Measurements from ENCODE around the gene TMCC2.
A peak's percentile ranks its signal among the peaks of the same experiment; 100 is the strongest.

The TMCC2 gene

DNA sequence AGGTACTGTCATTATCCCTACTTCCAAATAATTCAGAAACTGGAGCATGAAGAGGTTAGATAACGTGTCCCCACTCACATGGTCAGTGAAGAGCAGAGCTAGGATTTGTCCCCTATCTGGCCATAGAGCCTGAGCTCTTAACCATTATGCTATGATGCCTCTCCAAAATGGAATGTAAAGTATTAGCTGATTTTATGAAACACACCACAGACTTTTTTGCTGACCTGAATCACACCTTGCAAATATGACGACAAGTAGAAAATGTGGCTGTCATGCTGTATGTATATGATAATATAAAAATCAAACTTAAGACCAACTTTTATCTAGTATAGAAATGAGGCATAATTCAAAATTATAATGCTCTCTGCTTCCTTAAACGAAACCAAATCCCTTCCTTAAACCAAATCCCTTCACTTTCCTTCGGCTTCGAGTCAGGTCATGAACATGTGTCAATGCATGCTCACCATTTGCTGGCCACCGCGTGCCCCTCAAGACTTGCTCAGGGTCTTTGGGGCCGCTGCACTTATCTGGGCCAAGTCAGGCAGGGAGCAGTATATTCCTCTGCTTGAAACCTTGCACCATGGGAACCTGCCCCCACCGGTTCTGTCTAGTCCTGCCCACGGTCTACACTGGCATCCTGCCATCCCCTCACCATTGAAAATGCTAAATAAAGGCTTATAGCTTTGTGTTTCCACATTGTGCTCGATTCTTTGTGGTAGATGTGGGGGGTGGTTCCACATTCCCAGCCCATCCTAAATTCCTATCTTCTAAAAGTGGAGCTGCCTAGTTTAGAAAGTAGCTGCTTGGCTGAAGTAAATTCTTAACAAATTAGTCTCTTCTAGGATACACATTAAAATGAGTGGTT lies 1.6 kb upstream of the TMCC2 start:
- H3K4me3 ChIP-seq = no peak overlapping the region
- no peak overlapping the region for H3K27ac ChIP-seq
- no peak for TF ChIP-seq CTCF (IDR thresholded peaks at IDR 0.05)
- no peak for DNase-seq (ENCODE audit: low spot score)

DNA sequence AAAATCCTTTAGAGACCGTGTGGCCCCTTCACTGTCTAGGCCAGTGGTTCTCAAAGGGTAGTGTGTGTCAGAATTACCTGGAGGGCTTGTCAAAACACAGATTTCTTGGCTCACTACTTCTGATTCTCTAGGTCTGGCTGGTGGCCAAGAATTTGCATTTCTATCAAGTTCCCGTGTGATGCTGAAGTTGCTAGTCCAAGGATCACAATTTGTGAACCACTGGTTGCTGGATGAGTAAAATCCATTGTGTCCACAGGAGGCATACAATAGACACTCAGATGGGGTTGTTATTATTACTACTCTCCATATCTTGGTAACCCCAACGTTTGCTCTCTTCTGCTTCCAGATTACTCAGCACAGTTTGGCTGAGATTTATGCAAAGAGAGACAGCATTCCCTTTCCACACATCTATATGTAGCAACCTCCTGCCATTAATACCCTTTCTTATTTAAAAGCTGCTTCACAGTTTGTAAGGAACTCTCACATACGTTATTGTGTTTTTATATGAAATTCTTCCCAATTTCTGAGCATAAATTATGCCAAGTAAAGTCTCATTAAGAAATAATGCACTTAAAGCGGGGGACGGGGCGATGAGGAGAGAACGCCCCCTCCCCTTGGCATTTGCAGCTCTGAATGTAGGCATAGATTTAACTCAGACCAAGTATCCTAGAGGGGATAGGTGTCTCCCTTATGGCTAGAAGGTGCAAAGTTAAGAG lies 720 bp upstream of the TMCC2 start:
- peak overlapping the region; percentile 90 for H3K4me3 ChIP-seq
- TF ChIP-seq CTCF (IDR thresholded peaks at IDR 0.05) = no peak
- peak overlapping the region in 1 of 2 donors; percentile 71 for H3K27ac ChIP-seq
- no peak for DNase-seq (ENCODE audit: low spot score)

DNA sequence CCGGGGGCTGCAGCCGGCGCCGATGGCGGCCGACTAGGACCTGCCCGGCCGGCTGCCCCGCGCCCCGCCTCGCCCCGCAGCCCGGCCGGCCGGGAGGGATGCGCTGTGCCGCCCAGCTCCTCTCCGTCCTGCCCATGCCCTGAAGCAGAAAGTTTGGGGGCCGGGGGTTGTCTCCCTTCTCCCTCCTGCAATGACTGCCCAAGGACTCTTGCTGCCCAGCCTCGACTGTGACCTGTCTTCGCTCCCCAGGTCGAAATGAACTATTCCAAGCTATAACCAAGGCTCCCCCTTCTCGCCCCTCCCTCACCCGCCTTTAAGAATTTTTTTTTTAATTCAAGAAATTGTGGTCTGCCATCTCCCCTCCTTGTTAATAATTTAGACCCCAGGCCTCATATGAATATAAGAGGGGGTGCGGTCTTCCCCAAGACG lies 361 bp downstream of the TMCC2 start:
- H3K4me3 ChIP-seq = peak overlapping the region; percentile 90
- peak overlapping the region; percentile 33 to 83 for H3K27ac ChIP-seq
- no peak for DNase-seq (ENCODE audit: low spot score)
- TF ChIP-seq CTCF (IDR thresholded peaks at IDR 0.05) = no peak

GRCh38 chr1:205229399-205229871 lies 1.7 kb downstream of the TMCC2 start:
- TF ChIP-seq CTCF (IDR thresholded peaks at IDR 0.05) = no peak
- DNase-seq (ENCODE audit: low spot score) = peak; percentile 84
- H3K27ac ChIP-seq = peak overlapping the region; percentile 33 to 83
- peak overlapping the region; percentile 90 for H3K4me3 ChIP-seq

DNA sequence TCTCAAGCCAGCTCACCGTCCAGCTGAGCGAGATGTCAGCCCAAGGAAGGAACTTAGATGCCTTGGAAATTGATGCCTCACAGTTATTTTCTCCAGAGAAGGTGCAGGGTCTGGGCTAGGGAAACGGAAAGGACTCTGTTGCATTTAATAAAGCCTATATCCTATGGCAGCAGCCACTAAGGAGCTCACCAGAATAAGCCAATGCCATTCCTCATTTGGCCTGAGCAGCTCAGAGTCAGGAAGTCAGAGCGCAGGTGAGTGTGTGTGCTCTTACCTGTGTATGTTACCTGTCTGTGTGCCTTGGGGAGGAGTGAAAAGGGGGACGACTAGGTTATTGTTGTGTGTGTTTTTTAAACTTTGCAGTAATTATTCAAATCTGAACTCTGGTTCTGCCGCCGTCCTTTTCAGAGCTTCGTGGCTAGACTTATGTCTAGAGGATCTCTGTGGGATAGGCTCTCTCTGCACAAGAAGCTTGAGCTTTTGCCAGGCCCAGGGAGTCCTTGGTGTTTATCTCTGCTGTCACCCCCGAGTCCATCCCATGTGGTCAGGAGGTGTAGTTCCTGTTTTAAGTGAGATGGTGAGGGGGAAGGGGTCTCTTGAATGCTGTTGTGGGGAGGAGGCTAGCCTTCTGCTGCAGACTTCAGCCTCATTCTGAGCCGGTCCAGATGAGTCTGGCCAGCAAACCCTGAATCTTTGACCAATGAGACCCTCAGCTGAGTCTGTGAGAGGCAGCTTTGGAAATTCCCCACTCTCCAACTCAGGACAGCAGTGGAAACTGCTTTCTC lies 2.4 kb downstream of the TMCC2 start:
- Histone ChIP-seq H3K27ac (peak overlapping the region in 1 of 2 donors; percentile 83), H3K4me3 (peak overlapping the region; percentile 90)
- no peak for DNase-seq (ENCODE audit: low spot score)
- no peak for TF ChIP-seq CTCF (IDR thresholded peaks at IDR 0.05)

DNA sequence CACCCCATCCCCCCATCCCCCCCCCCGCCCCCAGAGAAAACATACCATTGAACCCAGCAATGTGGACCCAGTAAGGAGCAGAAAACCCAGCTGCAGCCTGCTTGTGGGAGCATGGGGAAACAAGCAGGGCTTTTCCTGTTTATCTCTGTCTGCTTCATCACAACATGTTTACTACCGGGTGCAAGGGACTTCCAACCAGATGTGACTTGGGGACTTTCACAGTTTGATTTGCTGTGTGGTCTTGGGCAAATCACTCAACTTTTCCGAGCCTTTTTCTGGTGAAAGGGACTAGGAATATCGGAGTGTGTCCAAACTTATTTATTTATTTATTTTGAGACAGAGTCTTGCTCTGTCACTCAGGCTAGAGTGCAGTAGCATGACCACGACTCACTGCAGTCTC lies 3.2 kb downstream of the TMCC2 start:
- Histone ChIP-seq H3K27ac (no peak overlapping the region), H3K4me3 (no peak overlapping the region)
- no peak for DNase-seq (ENCODE audit: low spot score)
- TF ChIP-seq CTCF (IDR thresholded peaks at IDR 0.05) = no peak
